DMS 273 treated with DMSO at 0.1 percent for 48 hours (cell line): Measurements from ENCODE around the gene EOMES.
A peak's percentile ranks its signal among the peaks of the same experiment; 100 is the strongest.
"Not testable (repeated sequence)": the region's sequence is repeated elsewhere in the genome, so short reads cannot be mapped to it uniquely, and the experiment has no call there.

Experiments
- DNase-seq: peaks from one replicate; lab custom pipeline; 2025; lab: John Stamatoyannopoulos, UW

The EOMES gene

GRCh38 chr3:27721717-27722564, at the start of gene EOMES:
Gene EOMES (minus strand): TSS chr3:27722323. CDS start chr3:27722294, 29 bp downstream.
- peak; percentile 30 for DNase-seq

- not testable (repeated sequence) for DNase-seq
Measured at GRCh38 chr3:27770384-27770783, 48.3 kb upstream of the EOMES start.

GRCh38 chr3:27767000-27767399, 44.9 kb upstream of the EOMES start:
- DNase-seq = no peak

GRCh38 chr3:27758083-27758482, 36.0 kb upstream of the EOMES start:
- no peak for DNase-seq

GRCh38 chr3:27756877-27757276, 34.8 kb upstream of the EOMES start:
- no peak for DNase-seq

- no peak for DNase-seq
Measured at GRCh38 chr3:27752926-27753325, 30.8 kb upstream of the EOMES start.

GRCh38 chr3:27749643-27750042, 27.5 kb upstream of the EOMES start:
- DNase-seq = no peak

- DNase-seq = peak; percentile 59
Measured at GRCh38 chr3:27746838-27747237, 24.7 kb upstream of the EOMES start.

GRCh38 chr3:27740854-27741253, 18.7 kb upstream of the EOMES start:
- no peak for DNase-seq

- no peak for DNase-seq
Measured at GRCh38 chr3:27737091-27737490, 15.0 kb upstream of the EOMES start.

- no peak for DNase-seq
Measured at GRCh38 chr3:27730774-27731659, 8.9 kb upstream of the EOMES start.

GRCh38 chr3:27729748-27730611, 7.9 kb upstream of the EOMES start:
- DNase-seq = no peak

GRCh38 chr3:27729325-27729724, 7.2 kb upstream of the EOMES start:
- no peak for DNase-seq

- no peak for DNase-seq
Measured at GRCh38 chr3:27728195-27729087, 6.3 kb upstream of the EOMES start.

- DNase-seq = no peak
Measured at GRCh38 chr3:27726240-27726639, 4.1 kb upstream of the EOMES start.

- no peak for DNase-seq
Measured at GRCh38 chr3:27724459-27725197, 2.5 kb upstream of the EOMES start.

GRCh38 chr3:27723815-27724458, 1.8 kb upstream of the EOMES start:
- DNase-seq = no peak

- no peak for DNase-seq
Measured at GRCh38 chr3:27723456-27723814, 1.3 kb upstream of the EOMES start.

GRCh38 chr3:27723001-27723445, 900 bp upstream of the EOMES start:
- DNase-seq = no peak
